ENCODE measurements around the gene GPSM3.
"Not testable (repeated sequence)": the region's sequence is repeated elsewhere in the genome, so short reads cannot be mapped to it uniquely, and the experiment has no call there.

The GPSM3 gene

DNA sequence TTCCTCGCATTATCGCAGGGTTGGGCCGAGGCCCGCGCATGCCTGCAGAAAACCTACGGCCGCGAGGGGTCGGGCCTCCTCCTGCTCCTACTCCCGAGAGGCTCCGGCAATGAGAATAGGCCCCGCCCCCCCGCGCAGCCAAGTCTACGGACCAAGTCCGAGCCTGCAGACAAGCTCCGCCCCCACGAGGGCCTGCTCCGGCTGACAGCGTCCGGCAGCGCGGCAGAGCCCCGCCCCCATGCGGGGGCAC lies 3.1 kb upstream of the GPSM3 start:
- H3K4me3 Mint-ChIP-seq: peak overlapping the region; percentile 98
- ATAC-seq (ENCODE audit: low read depth) (no peak), DNase-seq (ENCODE audit: low spot score in 2 of 2) (no peak)
- peaks cover 32% of the 10 kb centered on the region for H3K4me1 Mint-ChIP-seq
- no peaks in the 10 kb centered on the region for H3K9me3 Mint-ChIP-seq
- H3K27ac Mint-ChIP-seq: peak overlapping the region; percentile 99
- peaks cover 13% of the 10 kb centered on the region for H3K36me3 Mint-ChIP-seq
- no peaks in the 10 kb centered on the region for H3K27me3 Mint-ChIP-seq

DNA sequence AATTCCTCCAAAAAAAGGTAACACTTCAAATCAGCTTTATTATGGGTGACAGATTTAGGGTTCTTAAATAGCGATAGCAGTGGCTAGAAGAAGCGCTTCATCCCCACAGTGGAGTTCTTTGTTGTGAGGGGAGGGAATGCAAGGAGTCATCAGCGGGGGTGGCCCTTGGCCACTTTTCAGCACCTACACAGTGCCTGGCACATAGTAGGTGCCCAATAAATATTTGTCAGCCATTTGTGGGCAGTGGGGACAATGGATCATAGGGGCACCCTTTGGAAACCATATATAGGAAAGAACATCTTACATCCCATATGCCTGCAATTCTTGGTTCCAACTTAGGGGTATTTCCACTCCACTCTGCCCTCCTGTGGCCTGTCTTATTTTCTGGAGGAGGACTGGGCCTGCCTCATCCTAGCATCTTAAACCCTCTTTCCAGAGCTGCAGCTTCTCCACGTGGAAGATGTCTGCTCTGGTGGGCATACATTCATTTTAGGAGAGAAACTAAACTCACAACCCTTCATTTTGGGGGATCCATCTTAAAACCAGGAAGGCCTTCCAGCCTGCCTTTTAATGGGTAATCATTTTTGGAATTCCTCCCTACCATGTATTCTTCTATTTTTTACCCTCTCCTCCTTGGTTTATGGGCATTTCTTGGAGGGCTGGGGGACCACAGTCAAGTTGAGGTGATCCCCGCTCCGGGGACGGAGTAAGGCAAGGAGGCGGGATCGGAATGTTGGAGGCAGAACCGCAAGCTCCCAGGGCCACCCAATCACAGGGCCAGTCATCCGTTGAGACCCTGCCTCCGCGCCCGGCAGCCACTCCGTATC lies 2.6 kb upstream of the GPSM3 start:
- ATAC-seq (ENCODE audit: low read depth): no peak
- no peak for DNase-seq (ENCODE audit: low spot score in 2 of 2)
- H3K27me3 Mint-ChIP-seq: no peaks in the 10 kb centered on the region
- H3K9me3 Mint-ChIP-seq: no peaks in the 10 kb centered on the region
- peaks cover 32% of the 10 kb centered on the region for H3K4me1 Mint-ChIP-seq
- H3K4me3 Mint-ChIP-seq: peak overlapping the region; percentile 98
- peaks cover 15% of the 10 kb centered on the region for H3K36me3 Mint-ChIP-seq
- H3K27ac Mint-ChIP-seq: peak overlapping the region; percentile 99

DNA sequence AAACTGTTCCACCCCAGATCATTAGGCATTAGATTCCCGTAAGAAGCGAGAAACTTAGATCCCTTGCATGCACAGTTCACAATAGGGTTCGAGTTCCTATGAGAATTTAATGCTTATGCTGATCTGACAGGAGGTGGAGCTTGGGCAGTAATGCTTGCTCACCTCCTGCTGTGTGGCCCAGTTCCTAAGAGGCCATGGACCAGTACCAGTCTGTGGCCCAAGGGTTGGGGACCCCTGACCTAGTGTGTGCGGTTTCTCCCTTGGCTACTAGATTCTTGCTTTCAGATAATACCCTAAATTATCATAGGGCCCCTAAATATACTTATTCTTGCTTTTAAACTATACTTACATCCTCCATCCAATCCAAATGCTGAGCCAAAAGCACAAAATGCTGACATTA lies 1.9 kb upstream of the GPSM3 start:
- DNase-seq (ENCODE audit: low spot score in 2 of 2): no peak
- Mint-ChIP-seq H3K27me3 (no peaks in the 10 kb centered on the region), H3K4me1 (peaks cover 33% of the 10 kb centered on the region), H3K4me3 (no peak overlapping the region), H3K9me3 (no peaks in the 10 kb centered on the region), H3K27ac (no peak overlapping the region), H3K36me3 (peaks cover 15% of the 10 kb centered on the region)
- ATAC-seq (ENCODE audit: low read depth): no peak

DNA sequence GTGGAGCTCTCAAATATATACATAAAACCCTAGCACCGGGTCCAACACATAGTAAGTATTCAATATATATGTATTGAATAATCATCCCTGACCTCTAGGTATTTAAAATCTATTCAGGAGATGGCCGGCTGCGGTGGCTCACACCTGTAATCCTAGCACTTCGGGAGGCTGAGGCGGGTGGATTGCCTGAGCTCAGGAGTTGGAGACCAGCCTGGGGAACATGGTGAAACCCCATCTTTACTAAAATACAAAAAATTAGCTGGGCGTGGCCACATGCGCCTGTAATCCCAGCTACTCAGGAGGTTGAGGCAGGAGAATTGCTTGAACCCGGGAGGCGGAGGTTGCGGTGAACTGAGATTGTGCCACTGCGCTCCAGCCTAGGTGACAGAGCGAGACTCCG lies 653 bp upstream of the GPSM3 start:
- DNase-seq (ENCODE audit: low spot score in 2 of 2): not testable (repeated sequence)

DNA sequence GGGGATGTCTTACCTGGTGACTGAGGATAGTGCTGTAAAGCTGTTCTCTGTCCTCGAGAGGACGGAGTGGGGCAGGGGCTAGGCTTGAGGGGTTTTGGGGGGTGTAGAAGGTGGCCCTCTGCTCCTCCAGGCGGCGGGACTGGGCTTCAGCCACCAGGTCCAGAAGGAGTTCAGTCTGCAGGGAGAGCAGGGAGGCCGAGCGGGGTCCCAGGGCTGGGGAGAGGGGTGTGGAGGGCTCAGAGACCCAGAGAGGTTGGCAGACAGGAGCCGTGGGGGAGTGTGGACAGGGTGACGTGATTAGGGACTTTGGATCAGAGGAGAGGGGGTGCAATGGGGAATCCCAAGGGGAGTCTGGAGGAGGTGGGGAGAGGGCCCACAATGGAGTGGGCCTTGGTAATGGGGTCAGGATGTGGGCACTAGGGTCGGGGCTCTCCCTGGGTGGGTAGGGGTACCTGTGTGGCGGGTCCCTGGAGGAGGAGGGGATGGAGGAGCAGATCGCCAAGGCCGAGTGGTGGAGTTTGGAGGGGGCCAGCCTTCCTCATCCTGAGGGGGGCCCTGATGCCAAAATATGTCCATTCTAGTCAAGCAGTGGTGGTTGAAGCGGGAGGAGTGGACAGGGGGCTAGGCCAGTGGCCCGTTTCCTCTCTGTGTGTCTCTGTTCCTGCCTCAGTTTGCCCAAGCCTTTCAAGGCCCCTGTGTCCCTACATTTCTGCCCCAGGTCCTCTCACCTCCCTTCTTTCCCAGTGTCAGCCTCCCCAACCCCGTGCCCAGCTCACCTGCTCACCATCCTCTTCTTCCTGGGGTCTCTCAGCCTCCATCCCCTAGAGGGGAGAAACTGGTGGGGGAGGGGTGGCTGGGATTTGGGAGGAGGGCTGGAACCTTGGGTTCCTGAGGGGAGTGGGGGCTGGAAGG lies 491 bp downstream of the GPSM3 start:
- Mint-ChIP-seq H3K27me3 (no peaks in the 10 kb centered on the region), H3K36me3 (peaks cover 31% of the 10 kb centered on the region), H3K9me3 (no peaks in the 10 kb centered on the region), H3K4me1 (peaks cover 48% of the 10 kb centered on the region), H3K27ac (peak overlapping the region; percentile 95), H3K4me3 (peak overlapping the region; percentile 100)
- DNase-seq (ENCODE audit: low spot score in 2 of 2): no peak
- ATAC-seq (ENCODE audit: low read depth): no peak

More for the DNA sequence above, 653 bp upstream of the GPSM3 start:
- not testable (repeated sequence) for H3K27me3 Mint-ChIP-seq; ATAC-seq (ENCODE audit: low read depth); H3K9me3 Mint-ChIP-seq
- H3K27ac Mint-ChIP-seq: peak overlapping the region; percentile 95
- H3K36me3 Mint-ChIP-seq: peaks cover 24% of the 10 kb centered on the region
- peaks cover 42% of the 10 kb centered on the region for H3K4me1 Mint-ChIP-seq
- peak overlapping the region; percentile 100 for H3K4me3 Mint-ChIP-seq

DNA sequence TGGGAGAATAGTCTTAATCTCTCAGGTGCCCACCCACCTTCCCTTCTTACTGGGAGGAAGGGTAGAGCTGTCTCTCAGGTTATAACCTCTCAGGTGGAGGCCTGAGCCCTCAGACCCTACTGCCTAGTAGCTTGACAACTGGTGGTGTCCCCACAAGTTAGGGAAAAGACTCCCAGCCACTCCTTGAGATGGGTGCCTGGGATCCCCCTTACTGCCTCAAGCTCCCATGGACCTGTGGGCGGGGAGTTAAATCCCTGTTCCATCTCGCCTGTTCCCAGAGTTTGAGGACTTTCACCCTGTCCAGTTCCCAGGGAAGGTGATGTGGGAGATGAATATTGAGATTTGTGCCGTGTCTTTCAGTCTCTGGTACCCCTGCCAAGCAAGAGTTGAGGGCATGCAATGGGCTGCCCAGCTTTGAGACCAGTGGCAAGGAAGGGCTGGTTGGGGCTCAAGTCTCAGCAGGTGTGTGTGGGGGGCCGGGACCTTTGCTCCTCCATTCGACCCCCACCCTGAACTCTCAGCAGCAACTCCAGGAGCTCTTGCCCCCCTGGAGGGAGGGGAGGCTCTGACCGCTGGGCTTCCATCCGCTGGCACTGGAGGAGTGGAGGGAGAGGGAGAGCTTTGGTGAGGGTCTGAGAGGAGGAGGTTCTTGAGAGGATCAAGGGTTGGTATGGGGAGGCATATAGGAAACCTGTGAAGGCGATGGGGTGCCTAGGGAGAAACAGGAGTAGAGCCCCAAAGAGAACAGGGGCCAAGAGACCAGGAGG lies 1.3 kb downstream of the GPSM3 start:
- ATAC-seq (ENCODE audit: low read depth) (no peak), DNase-seq (ENCODE audit: low spot score in 2 of 2) (no peak)
- Mint-ChIP-seq H3K36me3 (peaks cover 36% of the 10 kb centered on the region), H3K9me3 (no peaks in the 10 kb centered on the region), H3K27me3 (no peaks in the 10 kb centered on the region), H3K4me3 (peak overlapping the region; percentile 100), H3K27ac (peak overlapping the region; percentile 95), H3K4me1 (peaks cover 50% of the 10 kb centered on the region)

DNA sequence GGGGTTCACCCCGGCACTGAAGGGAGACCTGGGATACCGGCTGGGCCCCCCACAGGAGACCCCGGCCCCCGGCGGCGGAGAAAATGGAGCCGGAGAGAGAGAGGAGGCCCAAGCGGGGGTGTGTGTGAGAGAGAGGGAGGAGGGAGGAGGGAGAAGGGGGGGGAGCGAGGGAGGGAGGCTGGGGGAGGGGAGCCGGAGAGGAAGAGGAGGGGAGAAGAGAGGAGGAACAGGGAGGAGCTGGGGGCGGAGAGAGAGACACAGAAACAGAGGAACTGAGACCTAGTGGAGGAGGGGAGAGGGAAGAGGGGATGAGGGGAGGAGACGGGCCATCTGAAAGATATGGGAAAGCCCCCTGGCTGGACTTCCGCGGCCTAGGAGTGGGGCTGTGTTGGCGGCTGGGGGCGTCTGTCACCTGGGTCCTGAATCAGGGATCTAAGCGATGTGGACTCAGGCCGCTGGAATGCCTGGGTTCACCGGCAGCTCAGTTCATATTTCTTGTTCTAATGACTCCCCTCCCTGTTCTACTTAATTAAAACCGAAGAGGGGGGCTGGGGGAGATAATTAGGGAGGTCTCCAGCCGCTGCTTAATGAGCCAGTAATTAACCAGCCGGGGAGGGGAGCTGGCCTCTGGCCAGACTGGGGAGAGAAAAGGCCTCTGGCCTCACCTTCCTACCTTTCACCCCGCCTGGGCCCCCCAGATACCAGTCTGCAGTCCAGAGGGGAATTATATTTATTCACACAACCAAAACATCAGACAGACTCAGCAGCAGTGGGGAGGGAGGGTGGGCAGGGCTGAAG lies 2.2 kb downstream of the GPSM3 start, which contains the start of gene PBX2:
TSS of gene PBX2 (minus strand) at position 149 of the 798 bp plus-strand sequence. CDS start 287 bp downstream, outside the sequence.
- Mint-ChIP-seq H3K27ac (peak within 1 kb of the TSS; percentile 95), H3K27me3 (no peaks in the 10 kb centered on the region), H3K9me3 (no peaks in the 10 kb centered on the region), H3K4me3 (peak within 1 kb of the TSS; percentile 100), H3K36me3 (peaks cover 41% of the 10 kb centered on the region), H3K4me1 (peaks cover 51% of the 10 kb centered on the region)
- ATAC-seq (ENCODE audit: low read depth) (peak; percentile 81), DNase-seq (ENCODE audit: low spot score in 2 of 2) (peak; percentile 49 to 70)

DNA sequence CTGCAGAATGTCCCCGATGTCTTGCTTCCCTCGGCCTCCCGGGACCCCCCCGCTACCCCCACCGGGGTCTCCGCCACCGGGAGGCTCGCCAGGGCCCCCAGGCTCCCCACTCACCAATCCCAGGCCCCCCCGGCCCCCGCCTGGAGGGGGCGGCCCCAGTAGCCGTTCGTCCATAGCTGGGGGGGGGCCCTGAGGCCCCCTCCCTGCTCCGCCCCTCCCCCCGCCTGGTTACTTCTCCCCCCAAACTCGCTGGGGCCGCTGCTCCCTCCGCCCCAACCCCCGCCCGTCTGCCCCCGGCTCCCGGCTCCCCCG lies 2.7 kb downstream of the GPSM3 start:
- DNase-seq (ENCODE audit: low spot score in 2 of 2): no peak
- Mint-ChIP-seq H3K27ac (peak overlapping the region; percentile 95), H3K27me3 (no peaks in the 10 kb centered on the region), H3K4me3 (peak overlapping the region; percentile 88), H3K9me3 (no peaks in the 10 kb centered on the region), H3K36me3 (peaks cover 41% of the 10 kb centered on the region), H3K4me1 (peaks cover 46% of the 10 kb centered on the region)
- ATAC-seq (ENCODE audit: low read depth): no peak

DNA sequence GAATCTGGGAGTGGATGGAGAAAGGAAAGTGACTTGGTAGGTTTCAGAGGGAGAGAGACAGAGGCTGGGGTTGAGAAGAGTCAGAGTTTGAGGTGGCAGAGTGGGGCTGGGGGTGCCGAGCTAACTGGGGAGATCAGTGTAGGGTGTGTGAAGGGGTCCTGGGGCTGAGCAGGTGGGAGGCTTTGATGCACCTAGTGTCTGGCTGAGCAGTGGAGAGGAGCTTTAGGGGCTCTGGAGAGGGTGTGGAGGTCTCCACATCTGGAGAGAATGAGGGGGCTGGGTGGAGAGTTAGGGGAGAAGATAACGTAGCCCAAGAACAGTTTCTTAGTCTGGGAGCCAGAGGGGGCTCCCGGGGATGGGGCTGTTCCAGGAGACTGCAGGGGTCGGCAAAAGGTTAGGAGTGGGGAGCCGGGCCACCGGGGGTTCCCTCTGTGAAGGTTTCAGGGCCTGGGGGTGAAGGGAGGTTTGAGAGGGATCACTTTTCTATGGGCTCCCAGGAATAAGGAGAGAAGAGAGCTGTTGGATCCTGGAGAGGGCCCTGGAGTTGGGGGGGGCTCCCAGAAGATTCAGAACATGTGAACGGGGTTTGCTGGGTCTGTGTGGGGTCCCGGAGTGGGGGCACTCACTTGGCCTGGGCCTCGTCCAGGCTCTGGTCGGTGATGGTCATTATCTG lies 3.2 kb downstream of the GPSM3 start:
- DNase-seq (ENCODE audit: low spot score in 2 of 2) (no peak), ATAC-seq (ENCODE audit: low read depth) (no peak)
- H3K27ac Mint-ChIP-seq: peak overlapping the region; percentile 95
- peaks cover 44% of the 10 kb centered on the region for H3K4me1 Mint-ChIP-seq
- peak overlapping the region; percentile 88 for H3K4me3 Mint-ChIP-seq
- H3K36me3 Mint-ChIP-seq: peaks cover 41% of the 10 kb centered on the region
- no peaks in the 10 kb centered on the region for H3K27me3 Mint-ChIP-seq
- no peaks in the 10 kb centered on the region for H3K9me3 Mint-ChIP-seq

DNA sequence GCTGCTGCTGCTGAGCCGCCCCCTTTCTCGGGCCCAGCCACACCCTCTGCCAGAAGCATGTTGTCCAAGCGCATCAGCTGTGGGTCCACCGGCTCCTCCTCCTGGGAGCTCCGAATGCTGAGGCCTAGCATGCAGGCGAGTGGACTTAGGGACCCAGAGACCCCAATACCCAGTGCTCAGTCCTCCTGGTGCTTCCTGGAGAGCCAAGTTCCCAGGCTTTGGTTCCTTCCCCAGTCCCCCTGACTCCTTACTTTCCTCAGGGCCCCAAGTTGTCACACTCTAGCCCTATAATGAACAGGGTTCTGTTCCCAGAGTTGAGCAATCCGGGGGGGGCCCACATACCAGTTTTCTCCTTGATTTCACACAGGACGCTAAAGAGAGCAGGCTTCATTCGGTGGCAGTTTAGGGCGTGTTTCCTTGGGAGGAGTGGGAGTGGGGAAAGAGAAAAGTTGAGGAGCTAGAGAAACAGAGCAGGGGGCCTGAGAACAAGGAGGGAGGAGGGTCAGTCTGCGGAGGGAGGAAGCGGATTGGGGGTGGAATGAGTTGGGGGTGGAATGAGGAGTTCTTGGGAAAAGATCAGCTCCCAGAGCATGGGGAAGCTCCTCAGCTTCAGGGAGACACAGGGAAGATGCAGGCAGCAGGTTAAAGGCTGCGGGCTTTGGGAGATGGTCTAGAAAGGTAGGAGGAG lies 3.9 kb downstream of the GPSM3 start:
- no peaks in the 10 kb centered on the region for H3K27me3 Mint-ChIP-seq
- peaks cover 40% of the 10 kb centered on the region for H3K4me1 Mint-ChIP-seq
- ATAC-seq (ENCODE audit: low read depth) (no peak), DNase-seq (ENCODE audit: low spot score in 2 of 2) (no peak)
- H3K4me3 Mint-ChIP-seq: peak overlapping the region; percentile 88
- no peaks in the 10 kb centered on the region for H3K9me3 Mint-ChIP-seq
- H3K36me3 Mint-ChIP-seq: peaks cover 41% of the 10 kb centered on the region
- H3K27ac Mint-ChIP-seq: peak overlapping the region; percentile 95

DNA sequence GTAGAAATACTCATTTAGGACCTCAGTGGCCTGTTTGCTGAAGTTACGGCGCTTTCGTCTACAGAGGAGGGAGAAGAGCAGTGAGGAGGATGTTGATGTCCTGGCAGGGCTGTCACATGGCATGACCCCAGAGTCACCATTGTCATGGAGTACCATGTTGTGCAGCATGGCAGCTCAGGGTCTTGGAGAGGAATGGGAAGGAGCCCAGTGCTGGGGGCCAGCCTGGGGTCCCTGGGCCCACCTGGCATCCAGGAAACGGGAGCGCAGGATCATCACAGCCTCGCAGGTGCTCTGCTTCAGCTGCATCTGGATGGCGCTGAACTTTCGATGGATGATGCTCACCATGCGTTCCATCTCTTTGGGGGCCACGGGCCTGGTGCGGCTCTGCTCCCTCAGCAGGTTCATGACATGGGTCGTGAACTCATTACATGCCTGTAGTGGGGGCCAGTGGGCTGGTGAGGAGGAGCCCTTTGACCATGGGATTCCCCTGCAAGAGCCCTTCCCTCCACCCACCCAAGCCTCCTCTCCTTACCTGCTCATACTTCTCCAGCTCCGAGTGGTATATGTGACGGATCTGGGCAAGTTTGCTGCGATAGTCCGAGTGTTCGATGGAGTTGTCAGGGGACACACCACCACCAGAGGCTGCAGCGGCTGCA lies 4.6 kb downstream of the GPSM3 start:
- Mint-ChIP-seq H3K4me1 (peaks cover 39% of the 10 kb centered on the region), H3K36me3 (peaks cover 41% of the 10 kb centered on the region), H3K27ac (peak overlapping the region; percentile 99), H3K4me3 (peak overlapping the region; percentile 51)
- not testable (repeated sequence) for H3K27me3 Mint-ChIP-seq; H3K9me3 Mint-ChIP-seq; ATAC-seq (ENCODE audit: low read depth); DNase-seq (ENCODE audit: low spot score in 2 of 2)

DNA sequence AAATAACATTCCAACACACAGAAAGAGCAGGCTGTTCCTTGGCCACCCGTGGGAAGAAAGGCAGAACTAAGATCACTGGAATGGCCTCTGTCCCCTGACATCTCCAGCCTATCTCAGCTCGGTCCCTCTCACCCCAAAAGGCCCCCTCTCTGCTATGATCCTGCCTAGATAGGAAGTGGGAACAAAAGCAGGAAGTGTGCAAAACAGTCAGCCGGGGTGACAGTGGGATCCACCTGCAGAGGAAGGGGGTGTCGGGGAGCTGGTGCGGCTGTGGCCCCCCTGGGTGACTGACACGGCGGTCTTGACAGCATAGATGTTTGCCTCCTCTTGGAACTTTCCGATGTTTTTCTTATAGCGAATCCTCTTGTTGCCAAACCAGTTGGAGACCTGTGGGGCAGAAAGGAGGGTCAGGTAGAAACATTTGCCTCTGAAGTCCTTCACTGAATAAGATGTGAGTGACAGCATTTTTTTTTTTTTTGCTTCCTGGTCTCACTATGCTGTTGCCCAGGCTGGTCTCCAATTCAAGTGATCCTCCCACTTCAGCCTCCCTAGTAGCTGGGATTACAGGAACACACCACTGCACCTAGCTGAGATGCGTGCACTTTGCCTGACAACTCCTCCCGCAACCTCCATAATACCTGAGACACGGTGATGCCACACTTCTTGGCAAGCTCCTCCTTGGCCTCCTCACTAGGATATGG lies 5.3 kb downstream of the GPSM3 start:
- no peak for ATAC-seq (ENCODE audit: low read depth)
- peaks cover 39% of the 10 kb centered on the region for H3K36me3 Mint-ChIP-seq

More for the DNA sequence above, 5.3 kb downstream of the GPSM3 start:
- Mint-ChIP-seq H3K9me3 (no peaks in the 10 kb centered on the region), H3K4me3 (peak overlapping the region; percentile 52), H3K27ac (peak overlapping the region; percentile 99), H3K27me3 (no peaks in the 10 kb centered on the region), H3K4me1 (peaks cover 38% of the 10 kb centered on the region)
- no peak for DNase-seq (ENCODE audit: low spot score in 2 of 2)

Measured in memory B cell (primary cell).